GM21528 (cell line): ENCODE data around the gene AP3D1.
"Not testable (repeated sequence)": the region's sequence is repeated elsewhere in the genome, so short reads cannot be mapped to it uniquely, and the experiment has no call there.

ENCODE experiments used
- ATAC-seq: cut with Tn5 transposase; IDR thresholded peaks from one replicate; pipeline ENCODE4 v1.9.1; 2021; ENCODE audit warnings: mild to moderate bottlenecking, moderate library complexity; ENCODE audit not compliant: unreplicated experiment, low FRiP score

Gene AP3D1

DNA sequence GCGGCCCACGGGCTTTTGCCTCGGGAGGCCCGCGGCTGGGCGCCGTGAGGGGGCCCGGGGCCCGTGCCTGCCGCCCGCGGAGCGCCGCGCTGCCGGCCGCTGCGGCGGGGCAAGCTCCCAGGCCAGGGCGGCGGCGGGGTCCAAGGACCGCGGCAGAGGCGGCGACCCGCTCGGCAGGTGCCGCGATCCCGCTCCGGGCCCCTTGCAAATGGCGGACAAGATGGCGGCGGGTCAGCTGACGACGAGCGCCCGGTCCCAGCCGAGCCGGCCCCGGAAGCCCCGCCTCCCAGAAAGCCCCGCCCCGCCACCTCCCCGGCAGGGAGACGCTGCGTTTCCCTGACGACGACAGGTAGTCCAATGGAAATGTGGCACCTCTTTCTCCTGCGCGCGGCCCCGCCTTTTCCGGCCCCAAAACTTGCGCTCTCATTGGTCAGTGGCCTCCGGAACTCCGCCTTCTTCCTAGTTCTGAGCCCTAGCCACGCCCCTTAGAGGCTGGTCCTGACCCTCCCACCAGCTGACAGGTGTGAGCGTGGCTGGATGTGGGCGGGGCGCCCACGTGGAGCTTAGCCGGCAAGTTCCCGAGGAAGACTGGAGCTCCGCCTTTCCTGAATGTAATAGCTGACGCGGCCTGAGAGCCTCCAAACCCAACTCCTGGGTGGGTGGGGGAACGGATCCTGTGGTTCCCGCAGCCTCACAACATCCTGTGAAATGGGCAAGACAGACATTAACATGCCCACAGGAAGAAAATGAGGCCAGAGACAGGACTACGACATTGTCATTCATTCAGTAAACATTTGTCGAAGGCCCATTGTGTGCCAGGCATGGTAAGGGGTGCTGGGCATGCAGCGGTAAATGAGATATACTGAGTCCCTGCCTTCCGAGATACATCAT, at the start of gene AP3D1:
TSS of gene AP3D1 (minus strand) at position 228 of the 891 bp plus-strand sequence. CDS start 232 bp downstream, outside the sequence.
- peak; percentile 85 for ATAC-seq

DNA sequence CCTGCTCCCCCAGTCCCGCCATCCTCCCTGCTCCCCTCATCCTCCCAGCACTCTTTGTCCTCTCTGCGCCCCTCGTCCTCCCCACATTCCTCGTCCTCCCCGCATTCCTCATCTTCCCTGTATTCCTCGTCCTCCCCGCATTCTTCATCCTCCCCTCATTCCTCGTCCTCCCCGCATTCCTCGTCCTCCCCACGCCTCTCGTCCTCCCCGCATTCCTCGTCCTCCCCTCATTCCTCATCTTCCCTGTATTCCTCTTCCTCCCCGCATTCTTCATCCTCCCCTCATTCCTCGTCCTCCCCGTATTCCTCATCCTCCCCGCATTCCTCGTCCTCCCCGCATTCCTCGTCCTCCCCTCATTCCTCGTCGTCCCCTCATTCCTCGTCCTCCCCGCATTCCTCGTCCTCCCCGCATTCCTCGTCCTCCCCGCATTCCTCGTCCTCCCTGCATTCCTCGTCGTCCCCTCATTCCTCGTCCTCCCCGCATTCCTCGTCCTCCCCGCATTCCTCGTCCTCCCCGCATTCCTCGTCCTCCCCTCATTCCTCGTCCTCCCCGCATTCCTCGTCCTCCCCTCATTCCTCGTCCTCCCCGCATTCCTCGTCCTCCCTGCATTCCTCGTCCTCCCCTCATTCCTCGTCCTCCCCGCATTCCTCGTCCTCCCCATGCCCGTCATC, 49.4 kb upstream of the AP3D1 start:
- not testable (repeated sequence) for ATAC-seq

GRCh38 chr19:2199861-2200623, 48.7 kb upstream of the AP3D1 start:
- no peak for ATAC-seq

DNA sequence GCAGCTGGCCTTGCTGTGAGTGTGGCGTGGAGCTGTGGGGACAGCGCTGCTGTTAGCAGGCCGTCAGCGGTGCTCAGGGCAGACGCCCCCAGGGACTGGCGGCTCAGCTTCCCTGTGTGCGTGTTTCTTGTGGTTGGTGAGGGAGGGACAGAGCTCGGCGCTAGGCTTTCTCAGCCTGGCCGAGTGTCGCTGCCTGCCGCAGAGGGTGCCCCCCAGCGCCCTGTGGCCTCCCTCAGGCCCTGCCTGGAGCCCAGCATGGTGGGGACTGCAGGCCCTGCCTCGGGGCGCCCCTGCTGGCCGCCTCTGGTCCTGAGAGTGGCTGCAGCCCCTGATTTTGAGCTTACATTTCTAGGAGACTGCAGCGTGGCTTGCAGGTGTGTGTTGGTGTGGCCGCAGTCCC, 47.8 kb upstream of the AP3D1 start:
- ATAC-seq, result no peak

DNA sequence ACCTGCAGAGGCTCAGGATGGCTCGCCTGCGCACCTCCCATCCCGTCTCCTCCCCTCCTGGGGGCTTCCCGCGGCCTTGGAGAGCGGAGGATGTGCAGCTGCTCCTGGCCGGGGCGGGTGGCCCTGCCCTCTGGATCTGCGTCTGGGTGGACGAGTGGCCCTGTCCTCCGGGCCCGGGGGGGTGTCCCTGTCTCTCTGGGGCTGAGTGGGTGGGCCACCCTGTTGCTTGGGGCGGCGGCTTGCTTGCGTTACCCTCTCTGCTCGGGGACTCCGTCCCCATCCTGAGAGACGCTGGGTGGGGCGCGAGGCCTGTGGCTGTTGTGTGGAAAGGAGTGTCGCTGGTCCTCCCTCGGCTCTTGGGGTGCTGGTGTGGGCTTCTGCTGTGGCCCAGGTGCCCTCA, 47.0 kb upstream of the AP3D1 start:
- ATAC-seq, result no peak

GRCh38 chr19:2197270-2197669, 45.9 kb upstream of the AP3D1 start:
- no peak for ATAC-seq

DNA sequence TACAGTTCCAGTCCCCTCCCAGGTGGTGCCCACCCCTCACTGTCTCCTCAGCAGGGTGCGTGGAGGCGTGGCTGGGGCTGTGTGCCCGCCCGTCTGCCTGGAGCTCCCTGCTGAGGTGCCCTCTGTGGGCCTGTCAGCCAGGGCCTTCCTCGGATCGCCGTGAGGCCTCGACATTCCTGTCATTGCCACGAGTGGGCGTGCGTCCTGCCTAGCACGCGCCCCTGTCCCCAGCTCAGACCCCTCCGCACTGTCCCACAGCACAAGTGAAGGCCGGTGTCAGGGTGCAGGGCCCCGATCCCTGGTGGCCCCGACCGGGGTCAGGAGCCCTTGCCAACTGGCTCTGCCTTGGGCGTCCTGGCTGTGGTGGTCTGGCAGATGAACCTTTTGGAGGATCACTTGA, 44.5 kb upstream of the AP3D1 start:
- no peak for ATAC-seq

- ATAC-seq, result no peak
Measured at GRCh38 chr19:2195361-2195760, 44.0 kb upstream of the AP3D1 start.

- ATAC-seq, result no peak
Measured at GRCh38 chr19:2194513-2195078, 43.2 kb upstream of the AP3D1 start.

- no peak for ATAC-seq
Measured at GRCh38 chr19:2193807-2194206, 42.4 kb upstream of the AP3D1 start.

DNA sequence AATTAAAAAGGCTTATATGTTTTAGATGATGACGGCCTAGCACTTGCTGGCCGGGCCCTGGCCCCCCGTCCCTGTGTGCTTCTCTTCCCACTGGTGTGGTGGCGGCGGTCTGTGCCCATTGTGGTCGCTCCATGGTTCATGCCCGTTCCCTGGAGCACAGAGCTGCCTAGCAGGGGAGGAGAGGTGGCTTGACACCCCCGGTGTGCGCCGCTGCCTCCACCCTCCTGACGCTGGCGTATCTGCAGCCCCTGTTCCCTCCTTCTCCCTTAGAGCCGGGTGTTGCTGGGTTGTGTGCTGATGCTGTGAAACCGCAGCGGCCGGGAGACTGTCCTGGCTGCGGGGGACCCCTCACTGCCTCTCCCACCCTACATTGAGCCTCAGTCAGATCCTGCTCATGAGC, 41.5 kb upstream of the AP3D1 start:
- ATAC-seq, result no peak

GRCh38 chr19:2191456-2192310, 40.3 kb upstream of the AP3D1 start:
- ATAC-seq, result no peak

DNA sequence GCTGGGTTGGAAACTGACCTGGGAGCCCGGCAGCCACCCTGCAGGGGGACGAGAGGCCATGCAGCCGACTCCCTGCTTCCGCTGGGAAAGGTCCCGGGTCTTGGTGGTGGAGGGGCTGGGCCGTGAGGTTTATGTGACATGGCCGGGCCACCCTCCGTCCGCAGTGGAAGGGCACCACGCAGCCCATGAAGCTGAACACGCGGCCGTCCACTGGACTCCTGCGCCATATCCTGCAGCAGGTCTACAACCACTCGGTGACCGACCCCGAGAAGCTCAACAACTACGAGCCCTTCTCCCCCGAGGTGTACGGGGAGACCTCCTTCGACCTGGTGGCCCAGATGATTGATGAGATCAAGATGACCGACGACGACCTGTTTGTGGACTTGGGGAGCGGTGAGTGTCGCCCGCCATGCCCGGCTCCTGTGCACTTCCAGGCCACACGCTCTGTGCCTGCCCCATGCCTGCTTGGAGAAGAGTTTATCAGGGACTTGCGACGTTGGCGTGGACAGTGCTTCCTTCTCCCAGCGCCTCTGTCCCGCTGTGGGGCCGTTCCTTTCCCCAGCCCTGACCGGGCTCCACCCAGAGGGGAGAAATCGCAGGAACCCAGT, 39.6 kb upstream of the AP3D1 start:
- ATAC-seq, result no peak

- no peak for ATAC-seq
Measured at GRCh38 chr19:2189880-2190279, 38.5 kb upstream of the AP3D1 start.

DNA sequence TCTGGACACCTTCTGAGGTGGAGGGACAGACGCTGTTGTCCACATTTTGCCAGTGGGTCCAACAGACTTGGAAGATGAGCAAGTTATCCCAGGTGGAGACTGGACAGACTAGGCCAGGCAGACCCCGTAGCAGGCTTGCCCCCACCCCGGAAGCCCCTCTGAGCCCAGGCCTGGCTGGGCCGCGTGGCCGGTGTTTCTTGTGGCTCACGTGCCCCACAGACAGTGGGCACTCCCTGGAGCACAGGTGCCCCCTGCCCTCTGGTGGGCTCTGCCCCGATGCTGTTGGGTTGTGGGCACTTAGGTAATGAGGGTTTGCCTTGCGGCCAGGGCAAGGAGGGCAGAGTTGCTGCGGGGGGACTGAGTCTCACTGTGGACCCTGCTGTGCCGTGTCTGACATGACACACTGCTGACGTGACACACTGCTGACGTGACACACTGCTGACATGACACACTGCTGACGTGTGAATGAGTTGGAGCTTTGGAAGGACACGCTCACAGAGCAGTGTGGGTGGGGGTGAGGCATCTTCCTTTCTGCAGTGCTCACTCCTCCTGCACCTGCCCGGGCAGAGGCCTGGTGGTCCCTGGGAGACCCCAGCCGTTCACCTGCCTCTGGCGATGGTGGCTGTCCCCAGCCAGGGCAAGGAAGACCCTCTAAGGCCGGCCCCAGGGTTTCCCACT, 37.5 kb upstream of the AP3D1 start:
- no peak for ATAC-seq

DNA sequence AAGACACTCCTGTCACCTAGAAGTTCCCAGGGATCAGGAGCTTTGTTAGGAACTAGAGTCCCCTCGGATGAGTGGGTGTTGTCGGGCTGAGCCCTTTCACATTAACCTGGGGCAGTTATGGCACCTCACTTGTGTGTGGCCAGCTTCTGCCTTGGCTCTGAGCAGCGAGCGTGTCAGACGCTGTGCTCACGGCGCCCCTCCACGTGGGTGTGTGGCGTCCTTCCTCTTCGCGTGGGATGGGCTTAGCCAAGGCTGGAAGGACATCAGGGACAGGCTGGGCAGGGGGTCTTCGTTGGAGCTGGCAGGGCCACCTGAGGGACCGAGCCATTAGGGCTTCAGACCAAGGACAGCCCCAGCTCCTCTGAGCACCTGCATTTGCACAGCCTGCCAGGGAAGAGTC, 35.8 kb upstream of the AP3D1 start:
- no peak for ATAC-seq

GRCh38 chr19:2186071-2186846, 34.9 kb upstream of the AP3D1 start:
- ATAC-seq, result no peak

GRCh38 chr19:2185734-2186070, 34.3 kb upstream of the AP3D1 start:
- ATAC-seq, result no peak
